Prostate gland (tissue), 2 donors: ENCODE data around the gene CDK14. TPM values are rescaled to one million over a fixed set of nuclear protein-coding genes. Genes with fewer than 3 reads are reported as not detected.
A peak's percentile ranks its signal among the peaks of the same experiment; 100 is the strongest.

Source experiments
- DNase-seq: peaks from one replicate; pipeline ENCODE4 v3.0.0-alpha.2; 2019; ENCODE audit warnings: low spot score
- H3K27ac ChIP-seq, 2 donors: fragments of 200-600 bp; sonication (generic); 2 replicates each; pipeline ENCODE4 v1.5.1; 2017 to 2019
- H3K27me3 ChIP-seq: fragments of 200-600 bp; sonication (generic); replicated peaks from 2 replicates; pipeline ENCODE4 v1.5.1; 2019; ENCODE audit not compliant: insufficient read depth
- H3K36me3 ChIP-seq, 2 donors: fragments of 200-600 bp; sonication (generic); 1 replicate in 1 of 2; 2 replicates in 1 of 2; pipeline versions ENCODE4 v1.5.1 to v1.8.1; 2017 to 2019
- H3K4me1 ChIP-seq: fragments of 200-600 bp; sonication (generic); replicated peaks from 2 replicates; pipeline ENCODE4 v1.5.1; 2019
- H3K4me3 ChIP-seq, 2 donors: fragments of 200-600 bp; sonication (generic); 2 replicates each; pipeline ENCODE4 v1.5.1; 2017 to 2019
- H3K9me3 ChIP-seq: fragments of 200-600 bp; sonication (generic); 2 replicates; pipeline ENCODE4 v1.5.1; 2017
- CTCF ChIP-seq, 4 experiments: fragments of 200-600 bp in 2 of 4; fragments of 450-650 bp in 2 of 4; sonication (generic) in 2 of 4; IDR thresholded peaks; 1 replicate in 3 of 4; 2 replicates in 1 of 4; pipeline ENCODE4 v1.5.1; 2016 to 2019; ENCODE audit warnings: antibody characterized with exemption in 4 of 4, mild to moderate bottlenecking in 2 of 4, moderate library complexity in 2 of 4
- POLR2A ChIP-seq: fragments of 450-650 bp; IDR thresholded peaks from one replicate; pipeline ENCODE4 v1.6.1; 2016; ENCODE audit warnings: antibody characterized with exemption, mild to moderate bottlenecking
- POLR2AphosphoS5 ChIP-seq: sonication (generic); formaldehyde crosslinking; IDR thresholded peaks from one replicate; pipeline ENCODE4 v1.6.1; 2017; ENCODE audit warnings: antibody characterized with exemption
- WGBS: methylation state at CpG from one replicate; pipeline ENCODE4 v1.1.5; 2018; 5-methylcytosine and 5-hydroxymethylcytosine counted together
- intact Hi-C: fragments of 100-400 bp; cut with DNase I; formaldehyde crosslinking; loops from one replicate; pipeline ENCODE4 v1.14.2; 2022
- total RNA-seq, 2 donors: library from RNA; depleted of rRNA; stranded (reverse); fragments of >200 nt; gene quantifications; one replicate each; pipeline ENCODE4 v1.1.0, GENCODE V29; 2016

CDK14 gene
- 10 to 100 TPM; 13.7 to 20.7 TPM for total RNA-seq

GRCh38 chr7:90595801-90596670, at the start of gene CDK14:
Gene CDK14, plus strand, starts transcription at chr7:90596321. Its CDS starts 307 bp downstream, at chr7:90596628.
- peak; percentile 69 for DNase-seq
- Histone ChIP-seq H3K4me1 (no peaks in the 10 kb centered on the region), H3K27me3 (no peaks in the 10 kb centered on the region), H3K27ac (peak within 1 kb of the TSS; percentile 84), H3K36me3 (no peaks in the 10 kb centered on the region), H3K4me3 (peak within 1 kb of the TSS; percentile 63 to 79), H3K9me3 (no peaks in the 10 kb centered on the region)
- intact Hi-C loops, result loop anchor here (5.0 to 10.0 kb wide), 2 partner anchors 141 to 436 kb away; no protein-coding TSS in a partner anchor
- WGBS, result 1% methylated on average over 60 of the region's 118 CpGs
- TF ChIP-seq POLR2AphosphoS5 (no peak), POLR2A (peak; percentile 40), CTCF (IDR thresholded peaks at IDR 0.05) (peak; percentile 23 to 65 (median 54))

DNA sequence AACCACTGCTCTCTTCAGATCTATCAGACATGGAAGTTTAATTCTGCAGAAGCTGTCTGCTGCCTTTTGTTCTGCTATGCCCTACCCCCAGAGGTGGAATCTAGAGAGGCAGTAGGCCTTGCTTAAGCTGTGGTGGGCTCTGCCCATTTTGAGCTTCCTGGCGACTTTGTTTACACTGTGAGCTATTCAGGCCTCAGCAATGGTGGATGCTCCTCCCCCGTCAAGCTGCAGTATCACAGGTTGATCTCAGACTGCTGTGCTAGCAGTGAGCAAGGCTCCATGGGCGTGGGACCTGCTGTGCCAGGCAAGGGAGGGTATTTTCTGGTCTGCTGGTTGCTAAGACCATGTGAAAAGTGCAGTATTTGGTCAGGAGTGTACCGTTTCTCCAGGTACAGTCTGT, 45.1 kb upstream of the CDK14 start:
- Histone ChIP-seq H3K9me3 (no peaks in the 10 kb centered on the region), H3K4me1 (no peaks in the 10 kb centered on the region), H3K4me3 (no peak overlapping the region), H3K27ac (no peak overlapping the region), H3K36me3 (no peaks in the 10 kb centered on the region), H3K27me3 (no peaks in the 10 kb centered on the region)
- intact Hi-C loops, result loop anchor here (10.0 kb wide), 1 partner anchor 484 kb away; no protein-coding TSS in a partner anchor
- TF ChIP-seq POLR2A (no peak), CTCF (IDR thresholded peaks at IDR 0.05) (no peak), POLR2AphosphoS5 (no peak)
- DNase-seq, result no peak
- WGBS, result 59% methylated on average over 4 of the region's 4 CpGs

DNA sequence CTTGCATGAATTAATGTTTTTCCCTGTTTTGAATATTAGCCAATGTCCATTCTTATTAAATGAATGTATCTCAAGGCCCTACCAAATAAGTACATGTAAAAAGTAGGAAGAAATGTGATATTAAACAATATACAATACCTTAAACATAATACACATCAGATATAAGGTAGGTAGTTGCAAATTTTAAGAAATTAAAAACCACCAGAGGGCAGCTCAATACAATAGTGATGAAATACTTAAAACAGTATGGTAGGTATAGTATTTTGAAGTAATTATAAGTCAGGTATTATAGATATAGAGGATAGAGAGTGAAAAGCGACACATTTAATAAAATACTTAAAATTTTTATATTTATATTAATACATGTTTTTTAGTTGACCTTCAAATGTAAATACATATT, 43.6 kb upstream of the CDK14 start:
- Histone ChIP-seq H3K4me3 (no peak overlapping the region), H3K27me3 (no peaks in the 10 kb centered on the region), H3K4me1 (no peaks in the 10 kb centered on the region), H3K27ac (no peak overlapping the region), H3K9me3 (no peaks in the 10 kb centered on the region), H3K36me3 (no peaks in the 10 kb centered on the region)
- TF ChIP-seq POLR2A (no peak), CTCF (IDR thresholded peaks at IDR 0.05) (peak in 3 of 4 experiments; percentile 22 to 33 (median 24))
- DNase-seq, result no peak
- intact Hi-C loops, result loop anchor here (10.0 kb wide), 1 partner anchor 482 kb away; no protein-coding TSS in a partner anchor
- 88% methylated on average over 1 of the region's 1 CpG for WGBS

- Histone ChIP-seq H3K4me3 (no peak overlapping the region), H3K27ac (no peak overlapping the region), H3K36me3 (no peaks in the 10 kb centered on the region), H3K9me3 (no peaks in the 10 kb centered on the region), H3K27me3 (no peaks in the 10 kb centered on the region), H3K4me1 (no peaks in the 10 kb centered on the region)
- DNase-seq, result no peak
- intact Hi-C loops, result no loop called here
- TF ChIP-seq CTCF (IDR thresholded peaks at IDR 0.05) (no peak), POLR2AphosphoS5 (no peak), POLR2A (no peak)
- WGBS, result 6% methylated on average over 1 of the region's 1 CpG
Measured at GRCh38 chr7:90560730-90561129, 35.4 kb upstream of the CDK14 start.

- intact Hi-C loops, result no loop called here
- Histone ChIP-seq H3K9me3 (no peaks in the 10 kb centered on the region), H3K36me3 (no peaks in the 10 kb centered on the region), H3K4me1 (no peaks in the 10 kb centered on the region), H3K4me3 (no peak overlapping the region), H3K27me3 (no peaks in the 10 kb centered on the region), H3K27ac (no peak overlapping the region)
- 24% methylated on average over 3 of the region's 3 CpGs for WGBS
- TF ChIP-seq POLR2AphosphoS5 (no peak), POLR2A (no peak), CTCF (IDR thresholded peaks at IDR 0.05) (no peak)
- DNase-seq, result no peak
Measured at GRCh38 chr7:90563286-90563685, 32.8 kb upstream of the CDK14 start.
